Mesenchymal stem cell (in vitro differentiated cells and primary cell): ENCODE results near the gene NREP.
"Not testable (repeated sequence)": the region's sequence is repeated elsewhere in the genome, so short reads cannot be mapped to it uniquely, and the experiment has no call there.

Source experiments
- DNase-seq: peaks from one replicate; pipeline ENCODE4 v3.0.0-alpha.2; 2013
- H2AFZ ChIP-seq: one replicate; pipeline ENCODE4 v1.6.1; 2013; ENCODE audit warnings: low read depth, mild to moderate bottlenecking, control low read depth, inconsistent platforms, low read length, moderate library complexity
- H2AK5ac ChIP-seq: 2 replicates; pipeline ENCODE4 v1.6.1; 2013; ENCODE audit warnings: low read length, moderate library complexity, mild to moderate bottlenecking, inconsistent platforms; ENCODE audit not compliant: severe bottlenecking
- H2BK120ac ChIP-seq: one replicate; pipeline ENCODE4 v1.6.1; 2013; ENCODE audit warnings: low read depth, mild to moderate bottlenecking, inconsistent platforms, low read length, moderate library complexity
- H2BK12ac ChIP-seq, 2 experiments: one replicate each; pipeline ENCODE4 v1.6.1; 2013; ENCODE audit warnings: inconsistent platforms in 2 of 2, low read length in 2 of 2, mild to moderate bottlenecking in 2 of 2, moderate library complexity in 2 of 2, control low read depth in 1 of 2
- H2BK15ac ChIP-seq: one replicate; pipeline ENCODE4 v1.6.1; 2013; ENCODE audit warnings: mild to moderate bottlenecking, low read depth, inconsistent platforms; ENCODE audit not compliant: poor library complexity, severe bottlenecking
- H2BK5ac ChIP-seq: 2 replicates; pipeline ENCODE4 v1.6.1; 2013; ENCODE audit warnings: low read depth, mild to moderate bottlenecking, low read length, control low read depth, inconsistent platforms; ENCODE audit not compliant: poor library complexity, severe bottlenecking
- H3K14ac ChIP-seq, 2 experiments: one replicate each; pipeline ENCODE4 v1.6.1; 2013; ENCODE audit warnings: inconsistent platforms in 2 of 2, low read length in 2 of 2, control low read depth in 1 of 2, mild to moderate bottlenecking in 1 of 2, moderate library complexity in 1 of 2
- H3K18ac ChIP-seq, 2 experiments: one replicate each; pipeline ENCODE4 v1.6.1; 2013; ENCODE audit warnings: inconsistent platforms in 2 of 2, low read length in 2 of 2, control low read depth in 1 of 2, low read depth in 1 of 2, mild to moderate bottlenecking in 1 of 2
- H3K23ac ChIP-seq, 2 experiments: one replicate each; pipeline ENCODE4 v1.6.1; 2013; ENCODE audit warnings: inconsistent platforms in 2 of 2, low read length in 2 of 2, mild to moderate bottlenecking in 2 of 2, moderate library complexity in 2 of 2, control low read depth in 1 of 2
- H3K27ac ChIP-seq: 2 replicates; pipeline ENCODE4 v1.5.1; 2013; ENCODE audit warnings: mild to moderate bottlenecking, moderate library complexity, low read length, control low read depth, inconsistent platforms; ENCODE audit not compliant: poor library complexity, severe bottlenecking
- H3K27me3 ChIP-seq, 2 experiments: 2 replicates each; pipeline versions ENCODE4 v1.6.1 to v1.7.0; 2013; ENCODE audit warnings: low read length in 2 of 2, mild to moderate bottlenecking in 2 of 2, moderate library complexity in 2 of 2, control low read depth in 1 of 2, inconsistent platforms in 1 of 2; ENCODE audit not compliant: control insufficient read depth in 1 of 2, insufficient read depth in 1 of 2
- H3K36me3 ChIP-seq, 2 experiments: 2 replicates each; pipeline versions ENCODE4 v1.6.1 to v1.7.0; 2013; ENCODE audit warnings: low read length in 2 of 2, control low read depth in 1 of 2, inconsistent platforms in 1 of 2, low read depth in 1 of 2, mild to moderate bottlenecking in 1 of 2; ENCODE audit not compliant: insufficient read depth in 2 of 2, control insufficient read depth in 1 of 2
- H3K4ac ChIP-seq, 2 experiments: one replicate each; pipeline ENCODE4 v1.6.1; 2013; ENCODE audit warnings: inconsistent platforms in 2 of 2, low read length in 2 of 2, mild to moderate bottlenecking in 2 of 2, moderate library complexity in 2 of 2, control low read depth in 1 of 2, low read depth in 1 of 2
- H3K4me1 ChIP-seq: 2 replicates; pipeline ENCODE4 v1.6.1; 2013; ENCODE audit warnings: low read depth, low read length, control low read depth; ENCODE audit not compliant: control insufficient read depth, insufficient read depth
- H3K4me2 ChIP-seq: 2 replicates; pipeline ENCODE4 v1.6.1; 2013; ENCODE audit warnings: low read length, mild to moderate bottlenecking, inconsistent platforms; ENCODE audit not compliant: poor library complexity, severe bottlenecking
- H3K4me3 ChIP-seq, 2 experiments: 2 replicates each; pipeline versions ENCODE4 v1.5.1 to v1.7.0; 2013; ENCODE audit warnings: low read length in 2 of 2, mild to moderate bottlenecking in 2 of 2, control low read depth in 1 of 2, low read depth in 1 of 2; ENCODE audit not compliant: insufficient read depth in 1 of 2
- H3K79me1 ChIP-seq: replicated peaks from 2 replicates; pipeline ENCODE4 v1.6.1; 2013; ENCODE audit warnings: mild to moderate bottlenecking, control low read depth, low read length, inconsistent platforms; ENCODE audit not compliant: poor library complexity, severe bottlenecking
- H3K9ac ChIP-seq: 2 replicates; pipeline ENCODE4 v1.7.0; 2013; ENCODE audit warnings: mild to moderate bottlenecking, low read length, moderate library complexity
- H3K9me3 ChIP-seq: 2 replicates; pipeline ENCODE4 v1.7.0; 2013; ENCODE audit warnings: mild to moderate bottlenecking, low read length; ENCODE audit not compliant: control insufficient read depth
- H4K8ac ChIP-seq: one replicate; pipeline ENCODE4 v1.6.1; 2013; ENCODE audit warnings: inconsistent platforms, mild to moderate bottlenecking, low read length, moderate library complexity
- H4K91ac ChIP-seq: one replicate; pipeline ENCODE4 v1.6.1; 2013; ENCODE audit warnings: mild to moderate bottlenecking, low read length, inconsistent platforms
- WGBS: methylation state at CpG from one replicate; pipeline ENCODE4 v1.1.7; 2013; ENCODE audit warnings: mixed read lengths; 5-methylcytosine and 5-hydroxymethylcytosine counted together

The NREP gene

DNA sequence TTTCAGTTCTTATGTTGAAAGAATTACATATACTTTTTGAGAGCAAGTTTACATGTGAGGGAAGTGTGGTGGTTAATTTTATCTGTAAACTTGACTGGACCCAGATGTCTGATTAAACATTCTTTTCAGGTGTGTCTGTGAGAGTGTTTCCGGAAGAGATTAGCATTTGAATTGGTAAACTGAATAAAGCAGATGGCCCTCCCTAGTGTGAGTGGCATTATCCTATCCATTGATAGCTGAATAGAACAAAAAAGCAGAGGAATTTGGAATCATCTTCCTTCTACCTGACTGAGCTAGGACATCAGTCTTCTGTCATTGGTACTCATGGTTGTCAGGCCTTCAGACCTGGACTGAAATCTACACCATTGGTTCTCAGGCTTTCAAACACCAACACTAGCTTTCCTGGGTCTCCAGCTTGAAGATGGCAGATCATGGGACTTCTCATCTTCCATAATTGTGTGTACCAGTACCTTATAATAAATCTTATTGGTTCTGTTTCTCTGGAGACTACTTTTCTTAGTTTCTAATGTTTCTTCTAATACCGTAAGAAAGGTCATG, 36.6 kb downstream of the NREP start:
- 100% methylated on average over 2 of the region's 2 CpGs for WGBS
- no peak for DNase-seq
- no peak overlapping the region for H2BK12ac ChIP-seq
- H2AFZ ChIP-seq, result no peak overlapping the region
- no peak overlapping the region for H3K4me2 ChIP-seq
- no peak overlapping the region for H3K27ac ChIP-seq
- H3K18ac ChIP-seq, result no peak overlapping the region
- H2BK120ac ChIP-seq, result no peak overlapping the region
- no peak overlapping the region for H2AK5ac ChIP-seq
- no peak overlapping the region for H2BK15ac ChIP-seq
- no peaks in the 10 kb centered on the region for H3K4me1 ChIP-seq
- no peak overlapping the region for H4K8ac ChIP-seq
- H3K9me3 ChIP-seq, result no peaks in the 10 kb centered on the region
- H3K4me3 ChIP-seq, result no peak overlapping the region
- H2BK5ac ChIP-seq, result no peak overlapping the region
- peak overlapping the region in 1 of 2 experiments; percentile 53 for H3K4ac ChIP-seq
- no peaks in the 10 kb centered on the region for H3K79me1 ChIP-seq
- H3K27me3 ChIP-seq, result no peaks in the 10 kb centered on the region
- no peak overlapping the region for H3K23ac ChIP-seq
- no peak overlapping the region for H3K9ac ChIP-seq
- H3K14ac ChIP-seq, result no peak overlapping the region
- H3K36me3 ChIP-seq, result no peaks in the 10 kb centered on the region
- no peak overlapping the region for H4K91ac ChIP-seq

- no peak overlapping the region for H3K4me2 ChIP-seq
- H2AK5ac ChIP-seq, result no peak overlapping the region
- H2BK15ac ChIP-seq, result no peak overlapping the region
- H3K27ac ChIP-seq, result no peak overlapping the region
- H4K91ac ChIP-seq, result no peak overlapping the region
- H3K14ac ChIP-seq, result no peak overlapping the region
- peak overlapping the region in 1 of 2 experiments; percentile 11 for H2BK12ac ChIP-seq
- no peak overlapping the region for H3K18ac ChIP-seq
- H3K4me3 ChIP-seq, result no peak overlapping the region
- no peak overlapping the region for H2BK5ac ChIP-seq
- no peak overlapping the region for H3K9ac ChIP-seq
- no peak overlapping the region for H2AFZ ChIP-seq
- no peaks in the 10 kb centered on the region for H3K36me3 ChIP-seq
- peak overlapping the region; percentile 42 for H4K8ac ChIP-seq
- no peak overlapping the region for H2BK120ac ChIP-seq
- H3K9me3 ChIP-seq, result no peaks in the 10 kb centered on the region
- no peak for DNase-seq
- no peak overlapping the region for H3K23ac ChIP-seq
- H3K27me3 ChIP-seq, result no peaks in the 10 kb centered on the region
- H3K4me1 ChIP-seq, result no peaks in the 10 kb centered on the region
- no peak overlapping the region for H3K4ac ChIP-seq
- no peaks in the 10 kb centered on the region for H3K79me1 ChIP-seq
Measured at GRCh38 chr5:111719773-111720172, 37.2 kb downstream of the NREP start.

GRCh38 chr5:111716789-111717188, 40.2 kb downstream of the NREP start:
- not testable (repeated sequence) for H3K9ac ChIP-seq, H2BK120ac ChIP-seq, H3K79me1 ChIP-seq, H4K91ac ChIP-seq, H3K4me1 ChIP-seq, H3K14ac ChIP-seq, H2AK5ac ChIP-seq, H3K23ac ChIP-seq, H3K4me3 ChIP-seq, H2BK12ac ChIP-seq, H4K8ac ChIP-seq, H3K36me3 ChIP-seq, H2BK5ac ChIP-seq, H2AFZ ChIP-seq, H3K9me3 ChIP-seq, H3K4me2 ChIP-seq, H3K4ac ChIP-seq, H3K27me3 ChIP-seq, H3K18ac ChIP-seq, H3K27ac ChIP-seq
- DNase-seq, result peak; percentile 23
- peak overlapping the region; percentile 23 for H2BK15ac ChIP-seq
- 77% methylated on average over 3 of the region's 3 CpGs for WGBS

GRCh38 chr5:111707630-111708164, 49.3 kb downstream of the NREP start:
- no peak overlapping the region for H2BK12ac ChIP-seq
- H3K27ac ChIP-seq, result no peak overlapping the region
- DNase-seq, result no peak
- no peak overlapping the region for H4K91ac ChIP-seq
- H3K9ac ChIP-seq, result no peak overlapping the region
- H3K27me3 ChIP-seq, result no peaks in the 10 kb centered on the region
- H2AFZ ChIP-seq, result no peak overlapping the region
- H2AK5ac ChIP-seq, result no peak overlapping the region
- H2BK5ac ChIP-seq, result no peak overlapping the region
- H3K18ac ChIP-seq, result no peak overlapping the region
- H3K14ac ChIP-seq, result no peak overlapping the region
- no peaks in the 10 kb centered on the region for H3K9me3 ChIP-seq
- 60% methylated on average over 1 of the region's 1 CpG for WGBS
- no peak overlapping the region for H3K4ac ChIP-seq
- H3K4me2 ChIP-seq, result no peak overlapping the region
- H3K4me1 ChIP-seq, result peaks cover 1% of the 10 kb centered on the region
- no peak overlapping the region for H2BK15ac ChIP-seq
- no peak overlapping the region for H2BK120ac ChIP-seq
- H3K79me1 ChIP-seq, result no peaks in the 10 kb centered on the region
- no peak overlapping the region for H4K8ac ChIP-seq
- H3K23ac ChIP-seq, result no peak overlapping the region
- H3K36me3 ChIP-seq, result no peaks in the 10 kb centered on the region
- H3K4me3 ChIP-seq, result no peak overlapping the region
